Non-pigmented ciliary epithelial cell (primary cell): ENCODE data around the gene PDZRN4.
"Not testable (repeated sequence)": the region's sequence is repeated elsewhere in the genome, so short reads cannot be mapped to it uniquely, and the experiment has no call there.

Experiments
- DNase-seq: peaks from one replicate; pipeline ENCODE4 v3.0.0-alpha.2; 2010; ENCODE audit warnings: low read depth

The PDZRN4 gene

DNA sequence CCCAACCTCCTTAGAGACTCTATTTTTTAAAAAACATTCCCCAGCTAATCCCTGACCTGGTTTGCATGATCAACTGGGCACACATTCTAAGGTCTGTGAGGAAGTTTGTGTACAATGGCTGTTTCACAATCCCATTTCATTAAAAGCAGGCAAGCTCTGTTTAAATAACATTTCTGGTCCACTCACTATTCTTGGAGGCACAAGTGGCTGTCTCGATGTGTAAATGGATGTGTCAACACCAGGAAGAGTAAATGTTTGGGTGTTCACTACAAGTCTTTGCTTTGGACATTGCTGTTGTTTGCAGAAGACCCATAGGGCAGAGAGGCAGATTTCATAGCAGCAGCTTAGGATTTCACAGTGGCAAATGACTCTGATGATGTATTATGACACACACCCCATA is 98.3 kb downstream of the PDZRN4 start:
- no peak for DNase-seq

DNA sequence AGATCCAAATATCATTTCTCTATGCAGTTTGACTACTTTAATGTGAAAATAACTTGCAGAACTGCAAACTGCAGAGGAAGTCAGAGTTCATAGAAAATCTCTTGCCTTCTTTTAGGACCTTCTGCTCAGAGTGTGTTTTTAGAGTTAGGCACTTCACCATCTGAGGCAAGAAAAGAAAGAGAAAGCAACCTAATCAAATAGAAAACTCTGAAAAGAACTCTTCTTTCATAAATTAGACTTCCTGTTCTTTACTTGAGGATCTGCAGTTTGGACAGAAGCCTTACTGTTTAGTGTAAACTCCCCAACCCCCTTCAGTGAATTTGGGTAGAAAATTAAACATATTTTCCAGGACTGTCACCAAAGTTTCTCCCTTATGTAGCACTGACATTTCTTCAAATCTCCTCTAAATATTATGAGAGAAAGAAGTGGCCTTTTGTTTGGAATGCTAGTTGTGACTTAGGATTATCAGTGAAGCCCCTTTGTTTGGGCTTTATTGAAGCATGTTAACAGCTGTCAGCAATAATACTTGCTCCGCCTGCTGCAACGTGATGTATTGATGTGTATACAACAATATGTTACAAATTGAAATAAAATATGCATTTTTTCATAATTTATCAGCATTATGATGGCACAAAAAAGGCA is 99.5 kb downstream of the PDZRN4 start:
- DNase-seq, result no peak

DNA sequence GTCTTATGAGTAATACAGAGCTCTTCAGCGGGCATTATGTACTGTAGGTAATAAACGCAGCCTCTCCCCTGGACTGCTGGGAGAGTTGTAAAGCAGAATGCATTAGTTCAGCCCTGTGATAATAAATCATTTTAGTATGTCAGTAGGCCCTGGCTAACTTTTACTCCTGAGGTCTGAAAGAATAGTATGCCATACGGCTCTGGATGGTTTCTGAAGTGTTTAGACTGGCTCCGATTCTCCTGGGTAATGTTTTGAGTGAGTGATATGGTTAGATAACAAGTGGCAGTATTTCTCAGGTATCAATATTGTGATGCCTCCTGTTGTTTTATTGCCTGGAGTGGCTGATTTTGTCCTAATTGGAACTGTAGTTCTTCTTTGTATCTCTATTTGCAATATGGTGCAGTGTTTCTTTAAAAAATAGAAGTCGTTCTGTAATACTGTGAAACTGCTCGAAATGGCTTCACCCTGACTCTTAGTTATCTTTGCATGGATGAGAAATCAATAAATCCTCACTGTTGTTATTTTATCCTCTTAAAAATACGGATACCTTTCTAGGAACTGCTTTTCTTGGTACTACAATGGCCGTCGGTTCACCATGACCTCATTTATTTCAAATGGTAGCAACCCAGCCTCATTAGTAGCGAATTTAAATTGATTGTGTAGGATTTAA is 100.2 kb downstream of the PDZRN4 start:
- DNase-seq, result no peak

DNA sequence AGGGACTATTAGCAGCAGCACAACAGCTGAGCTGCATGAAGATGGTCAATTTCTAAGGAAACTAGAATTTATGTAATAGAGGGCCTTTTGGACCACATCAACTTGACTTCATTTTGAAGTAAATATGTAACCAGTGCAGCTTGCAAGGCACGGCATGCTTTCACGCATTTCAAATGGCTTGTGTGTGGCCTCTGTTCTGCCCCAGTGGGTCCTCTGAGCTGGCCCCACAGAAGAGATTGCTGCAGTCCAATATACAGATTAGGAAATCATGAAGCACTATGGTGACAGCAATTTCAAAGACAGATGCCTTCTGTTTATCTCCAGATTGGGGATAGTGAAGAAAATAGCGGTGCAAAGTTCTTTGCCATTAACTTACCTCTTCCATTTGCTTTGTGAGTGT is 101.4 kb downstream of the PDZRN4 start:
- DNase-seq, result no peak

DNA sequence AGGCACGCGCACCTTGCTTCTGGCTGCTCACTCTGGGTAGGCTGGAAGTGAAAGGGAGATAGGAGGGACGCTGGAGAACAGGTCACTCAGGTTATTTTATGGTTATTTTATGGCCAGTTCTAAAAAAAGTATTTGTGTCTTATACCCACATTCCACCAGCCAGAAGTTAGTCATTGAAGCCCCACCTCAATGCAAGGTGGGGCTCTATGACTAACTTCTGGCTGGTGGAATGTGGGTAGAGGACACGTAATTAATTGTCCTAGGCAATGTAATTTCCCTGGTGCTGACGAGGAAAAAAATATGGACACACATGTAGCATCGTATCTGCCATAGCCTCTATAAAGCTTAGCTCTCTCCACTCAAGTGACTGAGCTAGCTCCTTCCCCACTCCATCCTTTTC is 104.9 kb downstream of the PDZRN4 start:
- no peak for DNase-seq

DNA sequence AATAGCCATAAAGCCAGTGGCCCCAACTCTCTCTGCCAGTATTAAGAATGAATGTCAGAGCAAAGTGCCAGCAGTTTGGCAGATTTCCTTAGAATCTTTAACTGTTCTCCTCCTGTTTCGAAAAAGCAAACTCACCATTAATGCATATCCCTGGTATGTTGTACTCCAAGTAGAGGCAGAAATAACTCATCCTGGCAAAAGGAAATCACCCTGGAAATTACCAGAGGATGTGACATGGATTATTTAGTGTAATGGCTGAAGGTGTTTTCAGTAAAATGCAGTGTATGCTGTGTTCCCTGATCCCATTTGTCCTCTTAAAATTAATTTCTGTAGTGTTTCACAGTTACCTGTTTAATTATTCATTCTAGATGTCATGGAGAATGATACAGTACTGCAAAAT is 105.3 kb downstream of the PDZRN4 start:
- no peak for DNase-seq

DNA sequence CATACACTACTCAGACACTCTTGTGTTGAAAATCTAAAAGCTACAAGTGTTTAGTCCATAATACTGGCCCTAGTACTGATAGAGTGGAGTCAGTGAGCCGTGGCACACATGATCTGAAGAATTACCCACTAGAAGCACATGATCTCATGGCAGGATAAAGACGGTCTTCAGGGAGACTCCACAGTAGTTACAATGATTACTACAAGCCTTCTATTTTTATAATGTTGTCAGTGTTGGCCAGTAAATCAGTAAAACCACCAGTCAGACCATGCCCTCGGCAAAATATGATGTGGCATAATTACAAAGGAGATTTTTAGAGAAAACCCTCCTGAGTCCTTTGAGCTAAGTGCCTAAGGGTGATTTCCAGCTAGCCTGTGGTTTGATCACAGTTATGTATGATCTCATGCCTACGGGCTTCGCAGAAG is 114.9 kb downstream of the PDZRN4 start:
- no peak for DNase-seq

DNA sequence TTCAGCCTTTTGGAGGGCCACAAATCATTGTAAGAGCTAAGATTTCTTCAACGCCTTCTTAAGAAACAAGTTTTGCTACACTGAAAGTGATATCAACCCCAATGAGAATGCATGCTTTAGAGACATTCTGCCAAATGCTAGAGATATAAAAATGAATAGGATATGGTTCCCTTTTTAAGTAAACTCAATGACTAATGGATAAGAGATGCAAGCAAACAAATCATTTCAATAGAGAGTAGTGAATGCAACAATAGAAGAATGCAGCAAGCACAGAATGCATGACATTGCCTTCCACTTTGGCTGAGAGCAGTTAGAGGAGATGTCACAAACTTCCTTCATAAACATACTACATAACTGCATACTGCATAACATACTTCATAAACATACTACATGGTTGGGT is 116.4 kb downstream of the PDZRN4 start:
- no peak for DNase-seq

DNA sequence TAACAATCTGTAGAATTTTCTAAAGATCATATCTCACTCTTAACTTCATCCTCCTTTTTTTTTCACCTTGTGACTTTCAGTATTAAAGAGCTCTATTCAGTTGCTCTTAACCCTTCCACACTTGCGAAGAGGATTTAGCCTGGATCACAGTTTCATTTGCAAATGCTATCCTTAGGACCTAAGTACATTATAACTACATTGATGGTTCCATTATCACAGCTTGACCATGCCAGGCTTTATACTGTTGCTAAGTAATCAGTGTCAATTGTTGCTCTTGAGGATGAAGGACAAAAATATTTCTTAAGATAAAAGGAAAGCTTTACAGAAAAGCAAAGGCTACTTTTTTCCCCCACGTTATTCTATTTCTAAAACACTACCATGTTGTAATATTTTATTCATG is 122.2 kb downstream of the PDZRN4 start:
- DNase-seq, result no peak

DNA sequence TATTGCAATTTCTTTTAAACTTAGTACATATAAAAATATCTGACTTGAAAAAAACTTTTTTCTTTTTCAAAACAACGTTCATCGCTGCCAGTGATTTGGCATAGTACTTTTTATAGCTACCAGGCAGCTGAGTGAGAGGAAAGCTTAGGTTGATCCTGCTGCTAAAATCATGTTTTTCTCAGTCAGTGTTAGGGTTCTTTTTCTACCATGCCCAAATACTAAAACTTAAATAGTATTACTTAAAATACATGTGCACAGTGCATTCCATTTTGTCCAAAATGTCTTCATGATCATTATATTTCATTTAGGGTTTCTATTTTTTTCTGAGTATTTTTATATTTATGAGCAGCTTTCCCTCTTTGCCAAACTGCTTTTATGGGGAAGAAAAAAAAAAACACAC is 123.8 kb downstream of the PDZRN4 start:
- no peak for DNase-seq

DNA sequence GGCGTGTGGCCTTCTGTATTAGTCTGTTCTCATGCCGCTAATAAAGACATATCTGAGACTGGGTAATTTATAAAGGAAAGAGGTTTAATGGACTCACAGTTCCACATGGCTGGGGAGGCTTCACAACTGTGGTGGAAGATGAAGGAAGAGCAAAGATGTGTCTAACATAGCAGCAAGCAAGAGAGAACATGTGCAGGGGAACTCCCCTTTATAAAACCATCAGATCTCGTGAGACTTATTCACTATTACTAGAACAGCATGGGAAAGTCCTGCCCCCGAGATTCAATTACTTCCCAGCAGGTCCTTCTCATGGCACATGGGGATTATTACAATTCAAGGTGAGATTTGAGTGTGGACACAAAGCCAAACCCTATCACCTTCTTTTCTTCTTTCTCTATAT is 124.3 kb downstream of the PDZRN4 start:
- DNase-seq, result not testable (repeated sequence)

DNA sequence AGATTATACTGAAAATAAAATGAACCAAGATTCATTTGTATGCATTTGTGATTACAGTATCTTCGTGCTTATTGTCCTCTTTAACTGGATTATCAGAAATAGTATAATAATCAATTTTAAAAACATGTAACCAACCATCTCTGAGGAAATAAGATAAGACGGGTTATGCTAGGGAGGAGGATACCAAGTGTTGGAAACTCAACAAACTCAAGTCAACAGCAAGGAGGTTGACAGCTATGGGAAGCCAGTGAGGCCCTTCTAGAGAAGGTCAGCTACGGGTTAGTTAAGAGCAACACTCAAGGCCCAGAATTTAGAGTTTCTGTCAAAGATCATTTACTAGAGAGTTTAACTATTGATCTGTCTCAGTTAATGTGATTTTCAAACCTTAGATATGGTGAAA is 137.2 kb downstream of the PDZRN4 start:
- no peak for DNase-seq

DNA sequence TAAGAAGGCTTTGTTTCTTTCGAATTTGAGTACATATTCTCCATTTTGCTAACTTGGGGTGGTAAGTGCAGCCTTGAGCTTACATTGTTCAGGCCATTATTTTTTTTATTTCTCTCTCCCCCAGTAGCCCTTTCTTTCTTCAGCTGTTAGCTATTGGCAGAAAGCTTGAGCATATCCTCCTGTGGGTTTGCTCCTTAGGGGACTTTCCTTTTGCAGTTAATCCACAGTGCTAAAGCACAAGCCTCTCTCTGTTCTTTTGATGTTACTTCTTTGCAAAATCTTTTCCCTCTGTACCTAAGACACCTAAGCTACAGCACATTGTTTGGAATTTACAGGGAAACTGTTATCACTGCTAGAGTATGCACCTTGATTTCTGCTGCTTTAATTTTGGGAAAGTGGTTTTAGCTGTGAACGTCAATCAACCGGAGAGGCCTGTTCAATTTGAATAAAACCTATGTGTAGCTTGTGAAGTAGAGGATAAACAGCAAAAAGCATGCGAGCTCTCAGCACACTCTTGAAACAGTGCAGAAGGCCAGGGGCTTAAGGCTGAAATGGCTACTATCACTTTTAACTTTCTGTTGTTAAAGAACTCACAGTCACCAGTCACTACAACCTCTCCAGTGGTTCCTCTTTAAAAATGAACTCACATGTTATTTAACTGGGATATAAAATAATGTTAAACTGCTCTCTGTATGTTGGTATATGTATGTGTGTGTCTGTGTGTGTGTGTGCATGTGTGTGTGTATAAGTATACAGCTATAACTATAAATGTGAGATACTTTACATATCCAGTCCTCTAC is 139.2 kb downstream of the PDZRN4 start:
- no peak for DNase-seq

DNA sequence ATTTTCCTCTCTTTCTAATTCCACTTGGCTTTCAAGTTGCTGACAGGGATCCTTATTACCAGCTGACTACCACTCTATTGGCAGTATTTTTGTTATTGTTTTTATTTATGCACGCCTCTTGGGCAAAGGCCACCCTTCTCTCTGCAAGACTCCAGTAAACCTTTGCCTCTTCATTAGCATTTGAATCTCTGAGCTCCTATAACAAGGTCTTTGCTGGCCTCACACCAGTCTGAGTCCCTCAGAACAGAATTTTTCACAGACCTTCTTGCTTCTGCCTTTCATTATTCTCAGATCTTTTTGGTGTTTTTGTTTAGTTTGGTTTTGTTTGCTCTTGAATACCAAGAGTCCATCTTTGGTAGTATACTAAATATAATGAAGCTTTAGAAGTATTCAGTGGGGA is 145.9 kb downstream of the PDZRN4 start:
- DNase-seq, result no peak

DNA sequence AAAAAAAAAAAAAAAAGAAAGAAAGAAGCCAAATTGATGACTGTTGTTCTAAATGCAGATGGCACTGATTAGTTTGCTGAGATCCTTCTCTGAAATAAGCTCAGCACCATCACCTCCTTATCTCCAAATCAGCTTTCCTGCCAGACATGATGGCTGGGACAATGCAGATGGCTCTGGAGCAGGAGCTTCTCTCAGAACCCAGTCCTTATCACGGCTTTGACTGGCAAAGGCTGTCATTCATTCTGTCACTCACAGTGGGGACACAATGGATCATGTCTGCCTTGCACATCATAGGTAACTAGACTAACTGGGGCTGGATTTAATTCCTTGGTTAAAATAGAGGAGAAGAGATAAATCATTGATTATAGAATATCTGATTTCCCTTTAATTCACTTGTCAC is 146.3 kb downstream of the PDZRN4 start:
- DNase-seq, result no peak

DNA sequence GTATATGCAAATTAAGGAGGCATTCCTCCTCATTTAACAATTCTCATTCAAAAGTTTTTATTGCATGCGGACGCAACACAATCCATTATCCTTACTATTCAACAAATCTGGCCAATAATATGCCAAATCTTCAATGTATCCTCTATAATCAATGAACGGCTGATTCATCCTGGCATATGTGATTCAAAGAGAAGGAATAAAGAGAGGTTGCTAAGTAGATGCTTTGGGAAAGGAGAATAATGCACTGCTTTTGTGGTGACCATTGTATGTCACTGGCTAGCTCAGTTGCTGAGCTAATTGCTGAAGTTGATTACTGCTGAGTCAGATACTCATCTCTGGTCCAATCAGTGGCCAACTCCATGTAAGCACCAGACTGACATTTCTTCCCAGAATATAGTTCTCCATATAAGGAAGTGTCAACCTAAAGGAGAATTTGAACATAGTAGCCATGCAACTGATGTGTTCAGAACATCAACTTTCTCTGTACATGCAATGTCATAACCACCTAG is 148.0 kb downstream of the PDZRN4 start:
- DNase-seq, result no peak

DNA sequence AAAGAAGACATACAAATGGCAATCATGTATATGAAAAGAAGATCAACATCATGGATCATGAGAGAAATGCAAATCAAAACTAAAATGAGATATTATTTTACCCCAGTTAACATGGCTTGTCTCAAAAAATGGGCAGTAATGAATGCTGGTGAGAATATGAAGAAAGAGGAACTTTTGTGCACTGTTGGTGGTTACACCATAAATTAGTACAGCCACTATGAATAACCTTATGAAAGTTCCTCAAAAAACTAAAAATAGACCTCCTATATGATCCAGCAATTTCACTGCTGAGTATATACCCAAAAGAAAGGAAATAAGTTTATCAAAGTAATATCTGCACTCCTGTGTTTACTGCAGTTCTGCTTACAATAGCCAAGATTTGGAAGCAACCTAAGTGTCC is 151.7 kb downstream of the PDZRN4 start:
- no peak for DNase-seq

DNA sequence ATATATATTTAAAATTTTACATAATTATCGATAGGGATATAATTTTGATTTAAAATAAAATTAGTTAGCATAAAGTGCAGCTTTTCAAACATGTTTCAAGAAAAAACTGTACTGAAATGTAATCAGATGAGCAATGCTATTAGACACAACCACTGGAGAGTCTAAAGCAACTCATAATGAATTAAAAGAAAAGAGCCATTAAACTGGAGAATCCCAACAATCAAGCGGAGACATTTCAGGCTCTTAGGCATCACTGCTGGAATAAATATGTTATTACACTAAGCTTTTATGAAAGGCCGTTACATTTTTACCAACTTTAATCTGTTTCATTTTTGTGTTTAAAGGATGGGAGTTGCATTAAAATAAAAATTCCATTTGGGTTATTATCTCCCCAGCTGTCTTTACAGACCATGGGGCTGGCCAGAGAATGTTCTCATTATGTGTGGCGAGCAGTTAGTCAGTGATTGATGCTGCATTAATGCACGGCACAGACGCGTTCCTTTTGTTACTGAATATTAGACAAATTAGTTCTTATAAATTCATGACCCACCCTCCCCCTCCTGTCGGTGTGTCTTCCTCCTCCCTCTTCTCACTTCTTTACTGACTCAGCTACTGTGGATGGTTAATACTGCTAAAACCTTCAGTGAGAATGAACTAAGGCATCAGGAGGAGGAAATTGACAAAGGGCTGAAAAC is 156.8 kb downstream of the PDZRN4 start:
- no peak for DNase-seq

DNA sequence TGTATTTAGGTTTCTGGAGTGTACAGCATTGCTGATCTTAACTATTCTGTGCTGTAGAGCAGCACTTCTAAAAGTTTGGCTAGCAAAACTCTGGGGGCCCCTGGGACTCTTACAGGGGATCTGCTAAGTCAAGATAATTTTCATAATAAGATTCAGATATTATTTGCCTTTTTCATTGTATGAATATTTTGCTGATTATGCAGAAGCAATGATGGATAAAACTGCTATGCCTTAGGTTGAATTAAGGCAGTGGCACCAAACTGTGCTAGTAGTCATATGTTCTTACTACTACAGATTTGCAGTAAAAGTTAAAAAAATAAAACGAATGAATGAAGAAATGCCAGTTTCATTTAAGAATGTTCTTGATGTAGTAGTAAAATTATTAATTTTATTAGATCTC is 160.1 kb downstream of the PDZRN4 start:
- no peak for DNase-seq

DNA sequence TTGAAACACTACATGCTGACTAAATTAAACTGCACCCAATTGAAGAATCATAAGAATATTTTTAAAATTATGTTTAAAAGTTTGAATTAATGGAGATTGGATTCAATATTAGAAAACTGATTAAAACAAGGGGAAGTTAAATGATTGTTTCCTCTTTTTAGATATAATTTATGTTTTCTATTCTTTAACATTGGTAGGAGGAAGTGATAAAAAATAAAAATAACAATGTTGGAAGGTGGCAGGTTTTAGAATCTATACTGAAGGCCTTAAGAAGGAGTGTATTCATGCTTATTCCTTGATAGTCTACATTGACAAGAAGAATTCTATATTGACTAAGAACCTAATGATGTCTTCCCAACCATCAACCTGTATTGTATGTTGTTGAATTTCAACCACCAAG is 168.1 kb downstream of the PDZRN4 start:
- no peak for DNase-seq

DNA sequence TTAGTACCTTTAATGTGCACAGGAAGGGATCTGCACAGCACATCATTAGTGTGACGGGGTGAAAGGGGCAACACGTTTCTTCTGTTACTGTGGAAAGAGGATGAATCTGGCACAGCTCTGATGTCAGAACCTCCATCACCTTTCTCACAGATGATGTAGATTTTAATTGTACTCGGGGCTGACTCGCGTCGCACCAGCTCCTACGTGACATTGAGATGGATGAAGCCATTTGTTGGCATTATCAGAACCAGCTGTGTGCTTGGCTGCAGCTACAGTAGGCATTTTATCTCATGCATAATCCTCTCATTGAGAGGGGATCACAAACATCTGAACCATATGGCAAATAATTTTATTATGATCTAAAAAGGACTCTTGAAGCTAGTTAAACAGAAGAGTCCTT is 173.6 kb downstream of the PDZRN4 start:
- DNase-seq, result no peak

DNA sequence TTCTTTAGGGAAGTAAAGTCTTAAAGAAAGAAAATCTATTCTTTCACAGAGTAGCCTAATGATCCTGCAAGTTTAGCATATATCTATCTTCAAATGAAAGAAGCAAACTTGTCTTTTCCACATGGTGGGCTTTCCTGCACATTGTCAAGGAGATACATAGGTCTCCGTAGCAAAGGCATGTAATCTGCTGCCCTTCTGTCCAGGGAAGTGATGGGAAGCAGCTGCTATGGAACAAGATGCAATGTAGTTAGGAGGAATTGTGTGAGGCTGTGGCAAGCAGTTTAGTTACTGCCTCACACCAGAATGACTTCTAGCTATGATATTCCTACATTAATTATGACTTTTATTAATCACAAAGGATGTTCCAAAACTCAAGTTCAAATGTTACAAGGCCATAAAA is 174.4 kb downstream of the PDZRN4 start:
- DNase-seq, result no peak

DNA sequence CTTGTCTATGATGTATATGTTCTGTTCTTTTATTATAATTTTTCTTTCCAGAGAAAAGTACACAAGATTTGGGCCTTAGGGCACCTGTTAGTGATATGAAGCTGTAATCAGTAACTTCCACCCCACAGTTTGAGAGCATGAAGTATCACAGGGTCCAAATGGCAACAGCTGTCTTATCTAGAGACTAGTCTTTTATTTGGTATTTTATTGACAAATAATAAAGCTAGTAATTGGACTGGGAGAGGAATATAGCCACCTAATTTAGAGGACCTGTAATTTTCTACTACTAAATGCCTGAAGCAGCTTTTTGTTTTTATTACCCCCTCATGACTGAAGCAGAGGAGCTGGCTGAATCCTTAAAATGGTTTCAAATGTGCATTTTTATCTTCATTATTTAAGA is 174.8 kb downstream of the PDZRN4 start:
- DNase-seq, result no peak
